Endometrial microvascular endothelial cells (primary cell): ENCODE data around the gene SPTLC3. TPM values are rescaled to one million over a fixed set of nuclear protein-coding genes. Genes with fewer than 3 reads are reported as not detected.

ENCODE experiments used
- in situ Hi-C: cut with HindIII; loops from 2 replicates; pipeline ENCODE4 v1.10.0; 2017; ENCODE audit warnings: low sequenced_read_pairs, low pct_unique_long_range_greater_than_20kb; ENCODE audit errors: inconsistent ontology term
- total RNA-seq: library from RNA; depleted of rRNA; stranded (reverse); fragments of >200 nt; gene quantifications from one replicate; pipeline ENCODE4 v1.2.3, GENCODE V29; 2015; ENCODE audit errors: inconsistent ontology term

The SPTLC3 gene
- total RNA-seq, 1 donor from 2014 or later, result 1.2 TPM

GRCh38 chr20:13062789-13063188 lies 54.0 kb downstream of the SPTLC3 start:
- in situ Hi-C loops, result no loop called here

- in situ Hi-C loops, result no loop called here
These were observed 59.6 kb downstream of the SPTLC3 start for GRCh38 chr20:13068336-13068735.

- in situ Hi-C loops, result no loop called here
These were observed 73.1 kb downstream of the SPTLC3 start for GRCh38 chr20:13081877-13082276.

- in situ Hi-C loops, result no loop called here
These were observed 73.6 kb downstream of the SPTLC3 start for GRCh38 chr20:13082378-13082777.

GRCh38 chr20:13085275-13085674 lies 76.5 kb downstream of the SPTLC3 start:
- in situ Hi-C loops, result no loop called here

GRCh38 chr20:13089950-13090469 lies 81.2 kb downstream of the SPTLC3 start:
- in situ Hi-C loops, result no loop called here

GRCh38 chr20:13092111-13092510 lies 83.3 kb downstream of the SPTLC3 start:
- in situ Hi-C loops, result no loop called here

- in situ Hi-C loops, result no loop called here
These were observed 86.2 kb downstream of the SPTLC3 start for GRCh38 chr20:13094976-13095375.

GRCh38 chr20:13098720-13099355 lies 90.1 kb downstream of the SPTLC3 start:
- in situ Hi-C loops, result no loop called here

- in situ Hi-C loops, result no loop called here
These were observed 90.9 kb downstream of the SPTLC3 start for GRCh38 chr20:13099676-13100075.

GRCh38 chr20:13101276-13101675 lies 92.5 kb downstream of the SPTLC3 start:
- in situ Hi-C loops, result no loop called here

- in situ Hi-C loops, result no loop called here
These were observed 92.9 kb downstream of the SPTLC3 start for GRCh38 chr20:13101706-13102105.

- in situ Hi-C loops, result no loop called here
These were observed 93.5 kb downstream of the SPTLC3 start for GRCh38 chr20:13102237-13102636.

GRCh38 chr20:13102694-13103093 lies 93.9 kb downstream of the SPTLC3 start:
- in situ Hi-C loops, result no loop called here

- in situ Hi-C loops, result no loop called here
These were observed 96.3 kb downstream of the SPTLC3 start for GRCh38 chr20:13105039-13105438.

GRCh38 chr20:13105864-13106457 lies 97.2 kb downstream of the SPTLC3 start:
- in situ Hi-C loops, result no loop called here

- in situ Hi-C loops, result no loop called here
These were observed 100.9 kb downstream of the SPTLC3 start for GRCh38 chr20:13109658-13110057.

GRCh38 chr20:13110796-13111195 lies 102.0 kb downstream of the SPTLC3 start:
- in situ Hi-C loops, result no loop called here

GRCh38 chr20:13111249-13111911 lies 102.6 kb downstream of the SPTLC3 start:
- in situ Hi-C loops, result no loop called here

GRCh38 chr20:13113731-13114130 lies 105.0 kb downstream of the SPTLC3 start:
- in situ Hi-C loops, result no loop called here
